ENCODE measurements around the gene SLAMF7.

DNA sequence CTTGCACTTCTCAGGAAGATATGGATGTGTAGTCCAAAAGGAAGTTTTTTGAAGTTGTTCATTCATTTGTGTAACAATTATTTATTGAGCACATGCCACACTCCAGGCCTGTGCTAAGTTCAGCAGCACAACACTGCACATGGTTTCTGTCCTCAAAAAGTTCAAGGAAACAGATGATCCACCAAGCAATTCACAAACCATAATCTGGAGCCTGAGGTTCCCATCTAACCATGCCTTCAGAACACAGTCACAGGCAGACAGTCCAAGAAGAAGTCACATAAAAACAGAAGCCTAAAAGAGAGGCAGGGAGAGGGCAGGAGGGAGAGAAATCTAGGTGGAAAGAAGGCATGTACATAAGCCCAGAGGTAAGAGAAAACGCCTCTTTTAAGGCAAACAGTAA lies 29.3 kb upstream of the SLAMF7 start:
- TF ChIP-seq, protein P1, sequence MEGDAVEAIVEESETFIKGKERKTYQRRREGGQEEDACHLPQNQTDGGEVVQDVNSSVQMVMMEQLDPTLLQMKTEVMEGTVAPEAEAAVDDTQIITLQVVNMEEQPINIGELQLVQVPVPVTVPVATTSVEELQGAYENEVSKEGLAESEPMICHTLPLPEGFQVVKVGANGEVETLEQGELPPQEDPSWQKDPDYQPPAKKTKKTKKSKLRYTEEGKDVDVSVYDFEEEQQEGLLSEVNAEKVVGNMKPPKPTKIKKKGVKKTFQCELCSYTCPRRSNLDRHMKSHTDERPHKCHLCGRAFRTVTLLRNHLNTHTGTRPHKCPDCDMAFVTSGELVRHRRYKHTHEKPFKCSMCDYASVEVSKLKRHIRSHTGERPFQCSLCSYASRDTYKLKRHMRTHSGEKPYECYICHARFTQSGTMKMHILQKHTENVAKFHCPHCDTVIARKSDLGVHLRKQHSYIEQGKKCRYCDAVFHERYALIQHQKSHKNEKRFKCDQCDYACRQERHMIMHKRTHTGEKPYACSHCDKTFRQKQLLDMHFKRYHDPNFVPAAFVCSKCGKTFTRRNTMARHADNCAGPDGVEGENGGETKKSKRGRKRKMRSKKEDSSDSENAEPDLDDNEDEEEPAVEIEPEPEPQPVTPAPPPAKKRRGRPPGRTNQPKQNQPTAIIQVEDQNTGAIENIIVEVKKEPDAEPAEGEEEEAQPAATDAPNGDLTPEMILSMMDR (IDR thresholded peaks at IDR 0.05): no peak
- TF ChIP-seq EZH2 (IDR thresholded peaks at IDR 0.05; ENCODE audit: borderline replicate concordance, insufficient read depth, low read depth, low read length, poor library complexity, severe bottlenecking): no peak

Measured in B cell (primary cell).